HCT116 (cell line): Measurements from ENCODE around the gene SCFD2. TPM values are rescaled to one million over a fixed set of nuclear protein-coding genes. Genes with fewer than 3 reads are reported as not detected.

Source experiments
- ATAC-seq: fragments of 200-7000 bp; cut with Tn5 transposase; 2 replicates; pipeline ENCODE4 v1.9.1; 2020; ENCODE audit warnings: mild to moderate bottlenecking, moderate library complexity
- BruUV-seq: library from RNA; stranded (reverse); fragments of 400-500 nt; replicated peaks from 2 replicates; lab custom pipeline; 2021; lab: Mats Ljungman, UMichigan
- CTCF ChIA-PET: fragments of 300-600 bp; sonication (Branson Sonifier 250); formaldehyde crosslinking; loops from one replicate; lab custom pipeline; 2021; ENCODE audit warnings: antibody characterized with exemption; lab: Charles Lee
- POLR2A ChIA-PET: fragments of 300-600, 350-600 bp; sonication (Branson Sonifier 250); formaldehyde crosslinking; loops from one replicate; lab custom pipeline; 2021; ENCODE audit warnings: antibody characterized with exemption; lab: Charles Lee
- RAD21 ChIA-PET, 2 experiments: fragments of 300-600 bp; sonication (Branson Sonifier 250); formaldehyde crosslinking; loops; one replicate each; lab custom pipeline; 2023; ENCODE audit warnings: low total read pairs in 2 of 2; ENCODE audit not compliant: uncharacterized antibody in 2 of 2, unreplicated experiment in 2 of 2, low non-redundant PET in 1 of 2; lab: Charles Lee
- DNase-seq: peaks from one replicate; pipeline ENCODE4 v3.0.0-alpha.2; 2010; ENCODE audit warnings: low read depth, low spot score
- H2AFZ ChIP-seq: fragments of 200-600 bp; shearing (Covaris generic), sonication (generic); 2 replicates; pipeline ENCODE4 v1.6.1; 2017; ENCODE audit warnings: low read depth, mixed run types, mixed read lengths, antibody characterized with exemption, low read length; ENCODE audit not compliant: poor library complexity, severe bottlenecking
- H3K27ac ChIP-seq: 2 replicates; pipeline ENCODE4 v1.5.1; 2012; ENCODE audit warnings: low read depth, low read length
- H3K27me3 ChIP-seq: fragments of 200-600 bp; sonication (generic); 2 replicates; pipeline ENCODE4 v1.6.1; 2016; ENCODE audit warnings: mixed run types, low read length, mixed read lengths; ENCODE audit not compliant: insufficient read depth
- H3K36me3 ChIP-seq, 2 experiments: fragments of 200-500 bp in 1 of 2; fragments of 200-600 bp in 1 of 2; sonication (Bioruptor generic) in 1 of 2; sonication (generic) in 1 of 2; 2 replicates each; pipeline versions ENCODE4 v1.5.1 to v1.6.1; 2014 to 2016; ENCODE audit warnings: low read length in 2 of 2, inconsistent platforms in 1 of 2, mixed read lengths in 1 of 2, mixed run types in 1 of 2; ENCODE audit not compliant: insufficient read depth in 2 of 2, control insufficient read depth in 1 of 2
- H3K4me1 ChIP-seq, 2 experiments: fragments of 200-600 bp in 1 of 2; sonication (generic) in 1 of 2; 2 replicates each; pipeline versions ENCODE4 v1.5.1 to v1.6.1; 2012 to 2017; ENCODE audit warnings: low read length in 2 of 2, inconsistent platforms in 1 of 2, mild to moderate bottlenecking in 1 of 2, mixed read lengths in 1 of 2, mixed run types in 1 of 2, moderate library complexity in 1 of 2; ENCODE audit not compliant: insufficient read depth in 2 of 2, control insufficient read depth in 1 of 2
- H3K4me2 ChIP-seq: fragments of 200-600 bp; sonication (generic); 2 replicates; pipeline ENCODE4 v1.6.1; 2017; ENCODE audit warnings: mixed run types, low read length, mixed read lengths
- H3K4me3 ChIP-seq, 2 experiments: fragments of 200-600 bp in 1 of 2; sonication (generic) in 1 of 2; replicated peaks in 1 of 2; 2 replicates each; pipeline ENCODE4 v1.5.1; 2011 to 2016; ENCODE audit warnings: low read length in 2 of 2, control low read depth in 1 of 2, low read depth in 1 of 2, mild to moderate bottlenecking in 1 of 2, mixed read lengths in 1 of 2, mixed run types in 1 of 2
- H3K79me2 ChIP-seq: fragments of 200-600 bp; sonication (generic); 2 replicates; pipeline ENCODE4 v1.6.1; 2017; ENCODE audit warnings: mild to moderate bottlenecking, mixed run types, low read length, moderate library complexity, mixed read lengths; ENCODE audit not compliant: insufficient read depth
- H3K9ac ChIP-seq: fragments of 200-600 bp; sonication (generic); 2 replicates; pipeline ENCODE4 v1.6.1; 2016; ENCODE audit warnings: low read length, mixed read lengths
- H3K9me2 ChIP-seq: fragments of 200-600 bp; sonication (generic), shearing (Covaris generic); 2 replicates; pipeline ENCODE4 v1.6.1; 2017; ENCODE audit warnings: mixed run types, mild to moderate bottlenecking, moderate library complexity; ENCODE audit not compliant: insufficient read depth
- H3K9me3 ChIP-seq, 2 experiments: fragments of 200-500 bp in 1 of 2; fragments of 200-600 bp in 1 of 2; sonication (Bioruptor generic) in 1 of 2; sonication (generic) in 1 of 2; 2 replicates each; pipeline ENCODE4 v1.6.1; 2014 to 2017; ENCODE audit warnings: low read length in 2 of 2, mixed read lengths in 2 of 2, inconsistent platforms in 1 of 2, low read depth in 1 of 2, mild to moderate bottlenecking in 1 of 2, mixed run types in 1 of 2, moderate library complexity in 1 of 2; ENCODE audit not compliant: control insufficient read depth in 1 of 2, insufficient read depth in 1 of 2
- H4K20me1 ChIP-seq: fragments of 200-600 bp; sonication (generic), shearing (Covaris generic); 2 replicates; pipeline ENCODE4 v1.6.1; 2017; ENCODE audit warnings: mixed run types, mild to moderate bottlenecking, moderate library complexity; ENCODE audit not compliant: insufficient read depth
- CBX3 ChIP-seq: IDR thresholded peaks from 2 replicates; pipeline ENCODE4 v1.6.1; 2012; ENCODE audit warnings: low read depth
- CTCF ChIP-seq, 3 experiments: fragments of 200-600 bp in 1 of 3; sonication (generic) in 1 of 3; IDR thresholded peaks in 2 of 3; conservative IDR thresholded peaks in 1 of 3; 2 replicates each; pipeline ENCODE4 v1.5.1; 2012 to 2017; ENCODE audit warnings: low read depth in 2 of 3, low read length in 2 of 3, antibody characterized with exemption in 1 of 3, borderline replicate concordance in 1 of 3, control low read depth in 1 of 3, mild to moderate bottlenecking in 1 of 3, mixed read lengths in 1 of 3, mixed run types in 1 of 3, moderate library complexity in 1 of 3; ENCODE audit not compliant: insufficient read depth in 1 of 3
- EGR1 ChIP-seq: IDR thresholded peaks from 2 replicates; pipeline ENCODE4 v1.6.1; 2012; ENCODE audit warnings: low read depth
- EZH2 ChIP-seq: fragments of 200-600 bp; sonication (generic); IDR thresholded peaks from 2 replicates; pipeline ENCODE4 v1.6.1; 2017; ENCODE audit warnings: antibody characterized with exemption, mixed run types
- EZH2phosphoT487 ChIP-seq: fragments of 200-600 bp; IDR thresholded peaks from 2 replicates; pipeline ENCODE4 v1.6.1; 2018; ENCODE audit warnings: antibody characterized with exemption, borderline replicate concordance
- POLR2A ChIP-seq: IDR thresholded peaks from 2 replicates; pipeline ENCODE4 v1.7.0; 2011; ENCODE audit warnings: borderline replicate concordance; ENCODE audit not compliant: insufficient read depth, insufficient read length; ENCODE audit errors: extremely low read depth
- POLR2AphosphoS5 ChIP-seq: IDR thresholded peaks from 2 replicates; pipeline ENCODE4 v1.6.1; 2011; ENCODE audit warnings: mild to moderate bottlenecking, low read depth, low read length, moderate library complexity
- RAD21 ChIP-seq: IDR thresholded peaks from 2 replicates; pipeline ENCODE4 v1.6.1; 2012; ENCODE audit warnings: low read depth, mild to moderate bottlenecking
- SIN3A ChIP-seq: IDR thresholded peaks from 2 replicates; pipeline ENCODE4 v1.6.1; 2012; ENCODE audit warnings: low read depth
- SP1 ChIP-seq: IDR thresholded peaks from 2 replicates; pipeline ENCODE4 v1.6.1; 2012; ENCODE audit warnings: low read depth
- SRF ChIP-seq: IDR thresholded peaks from 2 replicates; pipeline ENCODE4 v1.6.1; 2012; ENCODE audit warnings: low read depth
- TCF7L2 ChIP-seq: IDR thresholded peaks from 2 replicates; pipeline ENCODE4 v1.7.0; 2011; ENCODE audit warnings: borderline replicate concordance, inconsistent platforms; ENCODE audit not compliant: insufficient read depth, insufficient read length; ENCODE audit errors: extremely low read depth
- YY1 ChIP-seq: IDR thresholded peaks from 2 replicates; pipeline ENCODE4 v1.6.1; 2011; ENCODE audit warnings: low read length, low read depth, moderate library complexity, mild to moderate bottlenecking; ENCODE audit not compliant: insufficient replicate concordance; ENCODE audit errors: extremely low read depth
- ZBTB33 ChIP-seq: IDR thresholded peaks from 2 replicates; pipeline ENCODE4 v1.6.1; 2011; ENCODE audit warnings: mild to moderate bottlenecking, low read length, moderate library complexity; ENCODE audit not compliant: insufficient replicate concordance; ENCODE audit errors: extremely low read depth
- ZFX ChIP-seq: fragments of 450-650 bp; IDR thresholded peaks from 2 replicates; pipeline ENCODE4 v1.6.1; 2017
- ZNF274 ChIP-seq: fragments of 200-500 bp; sonication (Bioruptor generic); IDR thresholded peaks from 2 replicates; pipeline ENCODE4 v1.6.1; 2014; ENCODE audit warnings: mild to moderate bottlenecking, low read depth, low read length, inconsistent platforms
- intact Hi-C: fragments of 100-400 bp; cut with micrococcal nuclease; formaldehyde crosslinking; loops from 2 replicates; pipeline ENCODE4 v1.10.0; 2022
- total RNA-seq: library from RNA; stranded (reverse); gene quantifications from one replicate; pipeline ENCODE4 v1.2.1, GENCODE V29; 2021; ENCODE audit not compliant: unreplicated experiment
- TF ChIP-seq, protein P1 (sequence below): IDR thresholded peaks from 2 replicates; pipeline ENCODE4 v1.6.1; 2012; ENCODE audit warnings: low read depth

The SCFD2 gene
- total RNA-seq, 1 experiment from 2014 or later: 13.6 TPM

GRCh38 chr4:53123171-53123570 lies 242.7 kb downstream of the SCFD2 start:
- intact Hi-C loops: no loop called here
- Histone ChIP-seq H3K4me2 (no peak overlapping the region), H3K9ac (no peak overlapping the region), H3K9me2 (no peaks in the 10 kb centered on the region), H3K27ac (no peak overlapping the region), H2AFZ (no peak overlapping the region), H4K20me1 (no peaks in the 10 kb centered on the region), H3K4me1 (no peaks in the 10 kb centered on the region)
- ChIA-PET RAD21 (no interaction called here), POLR2A (no interaction called here)
- no peak for DNase-seq
- TF ChIP-seq SIN3A (no peak), POLR2A (no peak), ZBTB33 (no peak), EGR1 (no peak), POLR2AphosphoS5 (no peak), YY1 (no peak), EZH2 (no peak), SRF (no peak), SP1 (no peak), RAD21 (no peak), ZFX (no peak), ZNF274 (no peak), CTCF (IDR thresholded peaks at IDR 0.05 in 2 of 3, conservative IDR thresholded peaks at IDR 0.05 in 1 of 3; ENCODE audit: borderline replicate concordance in 1 of 3, insufficient read depth in 1 of 3, low read depth in 2 of 3, low read length in 2 of 3) (no peak), EZH2phosphoT487 (no peak), CBX3 (no peak), TCF7L2 (no peak)
- TF ChIP-seq, protein P1, sequence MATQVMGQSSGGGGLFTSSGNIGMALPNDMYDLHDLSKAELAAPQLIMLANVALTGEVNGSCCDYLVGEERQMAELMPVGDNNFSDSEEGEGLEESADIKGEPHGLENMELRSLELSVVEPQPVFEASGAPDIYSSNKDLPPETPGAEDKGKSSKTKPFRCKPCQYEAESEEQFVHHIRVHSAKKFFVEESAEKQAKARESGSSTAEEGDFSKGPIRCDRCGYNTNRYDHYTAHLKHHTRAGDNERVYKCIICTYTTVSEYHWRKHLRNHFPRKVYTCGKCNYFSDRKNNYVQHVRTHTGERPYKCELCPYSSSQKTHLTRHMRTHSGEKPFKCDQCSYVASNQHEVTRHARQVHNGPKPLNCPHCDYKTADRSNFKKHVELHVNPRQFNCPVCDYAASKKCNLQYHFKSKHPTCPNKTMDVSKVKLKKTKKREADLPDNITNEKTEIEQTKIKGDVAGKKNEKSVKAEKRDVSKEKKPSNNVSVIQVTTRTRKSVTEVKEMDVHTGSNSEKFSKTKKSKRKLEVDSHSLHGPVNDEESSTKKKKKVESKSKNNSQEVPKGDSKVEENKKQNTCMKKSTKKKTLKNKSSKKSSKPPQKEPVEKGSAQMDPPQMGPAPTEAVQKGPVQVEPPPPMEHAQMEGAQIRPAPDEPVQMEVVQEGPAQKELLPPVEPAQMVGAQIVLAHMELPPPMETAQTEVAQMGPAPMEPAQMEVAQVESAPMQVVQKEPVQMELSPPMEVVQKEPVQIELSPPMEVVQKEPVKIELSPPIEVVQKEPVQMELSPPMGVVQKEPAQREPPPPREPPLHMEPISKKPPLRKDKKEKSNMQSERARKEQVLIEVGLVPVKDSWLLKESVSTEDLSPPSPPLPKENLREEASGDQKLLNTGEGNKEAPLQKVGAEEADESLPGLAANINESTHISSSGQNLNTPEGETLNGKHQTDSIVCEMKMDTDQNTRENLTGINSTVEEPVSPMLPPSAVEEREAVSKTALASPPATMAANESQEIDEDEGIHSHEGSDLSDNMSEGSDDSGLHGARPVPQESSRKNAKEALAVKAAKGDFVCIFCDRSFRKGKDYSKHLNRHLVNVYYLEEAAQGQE: no peak
- TF ChIP-seq, all 23 proteins: peak for 0
- BruUV-seq: no TSS peak
- H3K79me2 ChIP-seq: no peaks in the 10 kb centered on the region
- no peaks in the 10 kb centered on the region for H3K36me3 ChIP-seq
- CTCF ChIA-PET: no interaction called here
- H3K4me3 ChIP-seq: no peak overlapping the region
- H3K27me3 ChIP-seq: no peaks in the 10 kb centered on the region
- ATAC-seq: no peak
- H3K9me3 ChIP-seq: no peaks in the 10 kb centered on the region
